Measurements from ENCODE around the gene ARMH2. TPM values are rescaled to one million over a fixed set of nuclear protein-coding genes. Genes with fewer than 3 reads are reported as not detected.

ARMH2 gene
- total RNA-seq, 1 donor from 2014 or later = 0.78 TPM

DNA sequence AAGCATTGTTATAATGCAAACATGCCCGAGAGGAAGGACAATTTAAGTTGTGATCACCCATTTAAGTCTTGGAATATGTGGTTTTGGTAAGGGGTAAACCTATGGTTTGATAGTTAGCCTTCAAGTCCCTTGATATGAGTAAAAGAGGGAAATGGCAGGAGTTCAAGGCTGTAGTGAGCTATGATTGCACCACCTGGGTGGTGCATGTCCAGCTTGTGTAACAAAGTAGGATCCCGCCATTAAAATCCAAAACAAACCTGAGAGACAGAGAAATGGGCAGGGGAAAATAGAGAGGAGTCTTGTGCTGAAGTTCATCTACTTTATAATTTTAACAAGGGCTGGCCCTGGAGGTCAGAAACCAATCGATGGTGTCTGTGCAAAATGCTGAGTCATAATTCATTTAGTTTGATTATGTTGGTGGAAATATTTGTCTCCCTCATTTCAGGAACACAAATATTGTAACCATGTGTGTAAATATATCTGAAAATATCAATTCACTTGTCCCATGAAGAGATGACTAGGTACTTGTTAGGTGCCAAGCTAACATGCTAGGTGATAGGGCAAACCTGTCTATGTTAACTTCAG, 23.2 kb upstream of the ARMH2 start:
- intact Hi-C loops (cut with micrococcal nuclease) = no loop called here

DNA sequence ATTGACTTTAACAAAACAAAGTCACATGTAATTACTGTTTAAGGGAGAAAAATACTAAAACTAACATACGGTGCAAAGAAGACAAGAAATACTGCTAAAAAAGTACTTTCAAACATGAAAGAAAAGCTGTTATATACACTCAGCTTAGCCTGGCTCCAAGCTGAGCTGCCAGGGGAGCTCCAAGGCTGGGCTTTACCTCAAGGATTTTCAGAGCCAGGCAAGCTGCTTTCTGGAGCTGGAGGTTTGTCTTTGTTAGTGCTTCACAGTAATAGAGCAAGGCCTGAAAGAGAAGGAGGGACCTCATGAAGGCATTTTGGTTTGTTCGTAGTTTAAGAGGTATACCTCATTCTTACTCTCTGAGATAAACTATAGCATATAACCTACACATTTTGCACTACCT, 19.6 kb upstream of the ARMH2 start:
- intact Hi-C loops (cut with micrococcal nuclease) = no loop called here

DNA sequence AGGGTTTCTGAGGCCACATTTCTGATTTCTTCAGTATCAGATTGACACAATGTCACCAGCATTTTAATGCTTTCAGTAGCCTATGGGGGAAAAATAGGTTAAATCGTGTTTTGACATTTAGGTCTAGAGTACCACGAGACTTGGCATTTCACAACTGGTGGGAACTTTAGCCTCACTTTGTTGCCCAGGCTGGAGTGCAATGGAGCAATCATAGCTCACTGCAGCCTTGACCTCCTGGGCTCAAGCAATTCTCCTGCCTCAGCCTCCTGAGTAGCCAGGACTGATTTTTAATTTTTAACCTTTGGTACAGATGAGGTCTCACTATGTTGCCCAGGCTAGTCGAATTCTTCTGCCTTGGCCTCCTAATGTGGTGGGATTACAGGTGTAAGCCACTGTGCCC, 11.0 kb upstream of the ARMH2 start:
- intact Hi-C loops (cut with micrococcal nuclease) = no loop called here

DNA sequence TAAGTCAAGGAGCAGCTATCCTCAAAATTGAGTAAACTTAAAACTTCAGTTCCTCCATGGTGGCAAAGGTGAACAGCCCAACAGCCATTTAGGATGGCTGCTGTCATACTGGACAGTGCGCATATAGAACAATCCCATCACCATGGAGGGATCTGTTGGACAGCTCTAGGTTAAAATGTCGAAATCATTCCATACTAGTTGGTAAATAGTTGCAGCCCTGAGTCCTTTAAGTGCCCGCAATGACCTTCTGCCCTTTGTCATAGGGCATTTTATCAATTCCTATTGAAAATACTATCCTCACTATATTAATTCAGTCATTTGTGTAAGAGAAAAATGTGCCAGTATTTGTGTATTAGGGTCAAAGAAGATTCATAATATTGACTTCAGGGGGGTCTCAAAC, 8.9 kb upstream of the ARMH2 start:
- intact Hi-C loops (cut with micrococcal nuclease) = no loop called here

DNA sequence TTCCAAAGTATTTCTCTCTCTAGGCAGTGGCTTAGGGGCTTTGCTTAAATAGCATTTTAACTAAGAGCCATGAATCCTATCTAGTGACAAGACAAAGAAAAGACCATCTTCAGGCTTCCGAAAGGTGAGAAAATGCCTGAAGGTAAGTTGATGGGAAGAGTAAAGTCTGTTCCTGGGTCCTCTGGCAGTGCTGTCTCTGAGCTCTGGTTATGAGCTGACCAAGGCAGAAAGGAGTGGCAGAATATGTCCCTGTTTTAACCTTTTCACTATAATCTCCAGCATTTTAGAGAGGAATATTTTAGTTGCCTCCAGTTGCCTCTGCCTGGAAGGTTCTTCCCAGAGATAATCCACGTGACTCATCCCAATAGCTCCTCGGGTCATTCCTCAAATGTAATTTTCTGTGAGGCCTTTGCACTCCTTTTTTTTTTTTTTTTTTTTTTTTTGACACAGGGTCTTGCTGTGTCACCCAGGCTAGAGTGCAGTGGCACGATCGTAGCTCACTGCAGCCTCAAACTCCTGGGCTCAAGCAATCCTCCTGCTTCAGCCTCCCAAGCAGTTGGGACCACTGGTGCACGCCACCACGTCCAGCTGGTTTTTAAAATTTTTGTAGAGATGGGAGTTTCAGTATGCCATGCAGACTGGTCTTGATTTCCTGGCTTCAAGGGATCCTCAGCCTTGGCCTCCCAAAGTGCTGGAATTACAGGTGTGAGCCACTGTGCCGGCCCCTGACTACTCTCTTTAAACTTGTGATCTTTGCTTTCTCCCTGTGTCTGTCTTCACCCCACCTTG, 3.7 kb upstream of the ARMH2 start:
- intact Hi-C loops (cut with micrococcal nuclease) = no loop called here

DNA sequence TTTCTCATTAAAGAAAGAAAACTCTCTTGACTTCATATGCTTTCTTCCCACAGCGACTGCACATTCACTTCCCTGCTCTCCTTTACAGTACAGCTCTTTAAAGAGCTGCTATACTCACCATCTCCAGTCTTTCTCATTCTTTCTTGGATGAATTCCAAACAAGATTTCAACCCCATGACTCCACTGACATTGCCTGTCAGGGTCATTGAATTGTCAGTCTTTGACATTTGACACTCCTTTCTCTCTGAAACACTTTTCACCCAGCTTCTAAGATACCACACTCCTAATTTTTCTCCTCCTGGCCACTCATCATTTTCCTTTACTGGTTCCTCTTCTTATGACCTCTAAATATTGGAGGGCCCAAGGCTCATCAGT, 811 bp upstream of the ARMH2 start:
- intact Hi-C loops (cut with micrococcal nuclease) = no loop called here

DNA sequence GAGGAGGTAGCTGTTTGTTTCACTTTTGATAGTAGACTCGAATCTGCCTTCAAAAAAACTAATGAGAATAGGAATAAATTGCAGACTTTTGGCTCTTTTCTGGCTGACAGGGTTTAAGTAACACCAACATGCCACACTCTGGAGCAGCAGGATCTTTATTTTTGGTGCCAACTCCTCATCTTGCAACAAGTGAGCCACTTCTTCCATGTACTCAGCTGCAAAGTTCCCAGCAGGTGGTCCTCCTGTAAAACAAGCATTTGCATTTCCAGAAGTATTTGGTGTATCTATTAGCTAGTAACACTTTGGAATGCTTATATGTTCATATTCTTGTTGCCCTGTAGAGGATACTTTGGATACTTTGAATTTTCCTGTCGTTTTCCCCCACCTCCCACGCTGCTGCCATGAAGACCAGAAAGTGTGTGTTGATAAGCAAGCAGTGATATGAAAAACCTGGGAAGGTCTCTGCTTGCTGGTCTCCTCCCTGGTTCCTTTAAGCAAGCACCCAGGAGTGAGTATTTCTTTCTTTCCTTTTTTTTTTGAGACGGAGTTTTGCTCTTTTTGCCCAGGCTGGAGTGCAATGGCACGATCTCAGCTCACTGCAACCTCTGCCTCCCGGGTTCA, 1.0 kb downstream of the ARMH2 start:
- intact Hi-C loops (cut with micrococcal nuclease) = no loop called here

DNA sequence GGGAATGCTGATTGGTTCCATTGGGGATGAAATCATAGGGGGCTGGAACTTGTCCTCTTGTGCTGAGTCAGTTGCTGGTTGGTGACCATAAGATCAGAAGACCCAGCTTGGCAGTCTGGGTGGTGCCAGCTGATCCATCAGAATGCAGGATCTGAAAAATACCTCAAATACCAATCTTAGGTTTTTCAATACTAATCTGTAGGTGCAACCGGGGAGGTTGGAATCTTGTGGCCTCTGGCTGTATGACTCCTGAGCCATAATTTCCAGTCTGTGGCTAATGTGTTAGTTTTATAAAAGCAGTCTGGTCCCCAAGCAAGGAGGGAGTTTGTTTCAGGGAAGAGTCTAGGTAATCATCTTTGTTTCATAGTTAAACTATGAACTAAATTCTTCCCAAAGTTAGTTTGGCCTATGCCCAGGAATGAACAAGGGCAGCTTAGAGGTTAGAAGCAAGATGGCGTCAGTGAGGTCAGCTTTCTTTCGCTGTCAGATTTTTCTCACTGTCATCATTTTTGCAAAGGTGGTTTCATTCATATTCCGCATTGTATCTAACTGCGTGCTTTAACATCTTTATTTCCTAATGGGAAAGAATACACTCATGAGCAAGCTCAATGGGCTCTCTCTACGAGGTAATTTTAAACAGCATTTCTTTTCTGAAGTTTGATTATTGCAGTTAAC, 2.0 kb downstream of the ARMH2 start:
- intact Hi-C loops (cut with micrococcal nuclease) = no loop called here

DNA sequence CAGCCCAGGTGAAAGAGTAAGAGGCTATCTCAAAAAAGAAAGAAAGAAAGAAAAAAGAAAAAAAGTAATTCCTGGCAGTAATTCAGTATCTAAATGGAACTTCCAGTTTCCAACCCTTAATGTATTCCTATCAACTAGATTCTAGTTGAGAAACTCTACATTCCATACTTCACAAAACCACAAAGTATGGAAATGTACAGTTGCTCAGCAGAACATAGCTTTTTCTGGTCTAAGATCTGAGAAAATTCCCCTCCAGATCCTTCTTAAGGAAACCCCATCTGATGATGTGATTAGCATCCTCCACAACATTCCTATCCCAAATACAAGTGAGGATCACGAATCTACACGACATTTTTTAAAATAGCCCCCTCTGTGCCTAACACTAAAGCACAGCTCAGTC, 3.6 kb downstream of the ARMH2 start:
- intact Hi-C loops (cut with micrococcal nuclease) = no loop called here

DNA sequence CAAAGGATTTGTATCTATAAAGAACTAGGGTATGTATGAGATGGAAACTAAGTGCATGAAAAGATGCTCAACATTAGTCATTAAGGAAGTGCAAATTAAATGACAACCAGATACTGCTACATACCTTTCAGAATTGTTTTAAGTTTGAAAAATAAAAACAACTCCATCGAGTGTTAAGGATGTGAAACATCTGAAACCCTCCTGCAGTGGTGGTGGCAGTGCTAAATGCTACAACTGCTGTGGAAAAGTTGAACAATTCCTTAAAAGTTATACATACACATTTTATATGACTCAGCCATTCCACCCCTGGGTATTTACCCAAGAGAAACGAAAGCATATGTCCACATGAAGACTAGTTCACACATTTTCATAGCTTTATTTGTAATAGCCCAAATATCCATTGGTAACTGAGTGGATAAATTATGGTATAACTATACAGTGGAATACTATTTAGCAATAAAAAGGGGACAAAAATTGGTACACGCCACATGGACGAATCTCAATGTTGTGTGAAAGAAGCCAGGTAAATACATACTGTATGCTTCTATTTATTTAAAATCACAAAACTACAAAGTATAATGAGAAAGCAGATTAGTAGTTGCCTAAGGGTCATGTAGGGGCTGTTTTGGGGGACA, 10.6 kb downstream of the ARMH2 start:
- intact Hi-C loops (cut with micrococcal nuclease) = no loop called here

DNA sequence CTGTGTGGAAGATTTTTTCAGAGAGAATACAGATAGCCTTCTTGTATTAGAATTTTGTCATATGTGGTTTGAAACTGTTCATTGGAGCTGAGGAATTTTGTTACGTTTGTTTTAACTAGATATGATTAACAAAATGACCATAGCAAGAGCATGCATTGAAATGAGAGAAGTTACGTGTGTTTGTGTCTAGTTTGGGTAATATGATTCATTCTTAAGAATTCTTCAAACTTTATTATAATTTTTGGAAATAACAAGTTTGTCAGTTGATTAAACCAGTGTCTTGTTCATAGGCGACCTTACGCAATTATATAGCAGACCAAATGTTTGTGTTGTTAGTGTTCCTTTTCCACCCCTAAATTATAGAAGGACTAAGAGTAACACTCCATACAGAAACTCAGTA, 18.5 kb downstream of the ARMH2 start:
- intact Hi-C loops (cut with micrococcal nuclease) = no loop called here

DNA sequence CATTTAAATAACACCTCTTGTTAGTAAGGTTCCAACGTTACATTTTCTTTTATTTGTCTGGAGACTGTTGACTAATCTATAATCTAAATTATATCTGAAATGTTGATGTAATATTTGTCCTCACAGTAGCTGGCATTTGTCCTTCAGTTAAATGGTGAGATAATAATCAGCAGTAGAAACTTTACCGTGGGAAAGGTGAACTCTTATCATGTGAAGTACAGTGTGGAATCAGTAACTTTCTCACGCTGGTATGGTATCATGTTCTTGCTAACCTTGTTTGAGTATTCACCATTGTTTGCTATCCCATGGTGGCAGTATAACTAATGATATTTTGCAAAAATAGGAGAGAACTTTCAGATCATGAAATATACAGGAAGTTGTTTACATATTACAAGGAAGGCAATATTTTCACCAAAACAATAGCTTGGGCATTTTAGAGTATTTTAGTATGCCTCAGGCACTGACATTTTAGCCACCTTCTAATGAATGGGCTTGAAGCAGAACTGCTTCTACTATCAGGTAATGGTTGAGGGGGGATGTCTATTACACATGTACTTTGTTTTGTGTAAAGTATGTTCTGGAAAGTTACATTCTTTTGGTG, 19.2 kb downstream of the ARMH2 start:
- intact Hi-C loops (cut with micrococcal nuclease) = no loop called here

DNA sequence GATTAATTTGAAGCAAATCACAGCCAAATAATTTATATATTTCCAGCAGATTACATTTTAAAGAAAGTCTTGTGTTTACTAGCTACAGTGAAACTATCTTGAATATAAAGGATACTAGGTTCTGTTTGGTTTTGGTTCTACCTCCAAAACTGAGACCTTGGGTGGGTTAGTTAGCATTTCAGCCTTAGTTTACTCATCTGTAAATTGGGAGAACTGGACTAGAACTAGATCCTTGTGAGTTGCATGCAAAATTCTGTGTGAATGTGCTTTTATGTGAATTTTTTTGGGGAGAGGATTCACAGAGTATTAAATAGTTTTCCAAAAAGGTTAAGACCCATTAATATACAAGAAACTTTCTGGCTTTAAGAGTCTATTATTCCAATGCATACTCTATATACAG, 19.8 kb downstream of the ARMH2 start:
- intact Hi-C loops (cut with micrococcal nuclease) = no loop called here

DNA sequence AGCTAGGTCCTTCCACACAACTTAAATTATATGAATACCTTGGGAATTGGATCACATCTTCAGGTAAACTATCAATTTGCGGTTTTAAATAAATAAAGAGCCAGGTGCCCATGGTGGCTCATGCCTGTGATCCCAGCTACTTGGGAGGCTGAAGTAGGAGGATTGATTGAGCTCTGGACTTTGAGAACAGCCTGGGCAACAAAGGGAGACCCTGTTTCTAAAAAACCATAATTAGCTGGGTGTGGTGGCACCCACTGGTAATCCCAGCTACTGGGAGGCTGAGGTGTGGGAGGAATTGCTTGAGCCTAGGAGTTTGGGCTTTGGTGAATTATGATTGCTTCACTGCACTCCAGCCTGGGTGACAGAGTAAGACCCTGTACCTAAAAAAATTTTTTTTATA, 20.6 kb downstream of the ARMH2 start:
- intact Hi-C loops (cut with micrococcal nuclease) = no loop called here

DNA sequence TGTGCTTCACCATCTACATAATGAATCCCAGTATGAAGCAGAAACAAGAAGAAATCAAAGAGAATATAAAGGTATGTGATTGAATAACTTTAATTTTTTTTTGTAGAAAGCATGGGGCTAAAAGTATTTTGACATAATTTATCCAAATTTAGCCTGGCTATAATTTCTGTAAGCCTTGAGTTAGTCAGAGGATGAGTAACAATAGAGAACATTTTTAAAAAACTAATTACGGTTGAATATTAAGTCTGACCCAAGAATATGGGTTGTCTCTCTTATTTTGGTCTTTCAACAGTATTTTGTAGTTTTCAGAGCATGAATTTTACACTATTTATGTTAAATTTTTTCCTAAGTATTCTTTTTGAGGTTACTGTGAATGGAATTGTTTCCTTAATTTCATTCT, 21.5 kb downstream of the ARMH2 start:
- intact Hi-C loops (cut with micrococcal nuclease) = no loop called here

DNA sequence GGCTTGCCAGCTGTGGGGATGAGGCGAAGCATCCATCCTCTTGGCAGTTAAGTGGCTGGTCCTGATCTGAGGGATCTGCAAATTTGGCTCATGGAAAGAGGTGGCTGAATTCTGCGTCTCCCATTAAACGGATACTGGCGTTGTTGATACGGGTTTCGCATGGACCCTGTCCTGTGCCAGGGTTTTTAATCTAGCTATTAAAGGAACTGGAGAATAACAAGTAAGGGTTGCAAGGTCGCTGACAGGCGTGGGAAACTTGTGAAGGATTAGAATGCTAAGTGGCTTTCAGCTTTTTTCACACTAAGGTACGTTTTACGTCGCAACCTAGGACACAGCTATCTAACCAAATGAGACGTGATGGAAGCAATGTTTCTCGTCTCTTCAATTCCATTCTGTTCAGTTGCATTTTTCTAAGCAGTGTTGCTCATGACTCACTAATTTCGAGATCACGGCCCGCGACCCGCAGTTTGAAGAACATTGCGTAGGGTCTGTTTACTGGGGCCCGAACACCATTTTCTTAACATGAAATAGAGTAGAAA, 23.1 kb downstream of the ARMH2 start:
- intact Hi-C loops (cut with micrococcal nuclease) = loop anchor here (1.0 to 2.0 kb wide), 6 partner anchors 81 to 243 kb away; partner anchors contain the start of genes KIAA0319 and TDP2

DNA sequence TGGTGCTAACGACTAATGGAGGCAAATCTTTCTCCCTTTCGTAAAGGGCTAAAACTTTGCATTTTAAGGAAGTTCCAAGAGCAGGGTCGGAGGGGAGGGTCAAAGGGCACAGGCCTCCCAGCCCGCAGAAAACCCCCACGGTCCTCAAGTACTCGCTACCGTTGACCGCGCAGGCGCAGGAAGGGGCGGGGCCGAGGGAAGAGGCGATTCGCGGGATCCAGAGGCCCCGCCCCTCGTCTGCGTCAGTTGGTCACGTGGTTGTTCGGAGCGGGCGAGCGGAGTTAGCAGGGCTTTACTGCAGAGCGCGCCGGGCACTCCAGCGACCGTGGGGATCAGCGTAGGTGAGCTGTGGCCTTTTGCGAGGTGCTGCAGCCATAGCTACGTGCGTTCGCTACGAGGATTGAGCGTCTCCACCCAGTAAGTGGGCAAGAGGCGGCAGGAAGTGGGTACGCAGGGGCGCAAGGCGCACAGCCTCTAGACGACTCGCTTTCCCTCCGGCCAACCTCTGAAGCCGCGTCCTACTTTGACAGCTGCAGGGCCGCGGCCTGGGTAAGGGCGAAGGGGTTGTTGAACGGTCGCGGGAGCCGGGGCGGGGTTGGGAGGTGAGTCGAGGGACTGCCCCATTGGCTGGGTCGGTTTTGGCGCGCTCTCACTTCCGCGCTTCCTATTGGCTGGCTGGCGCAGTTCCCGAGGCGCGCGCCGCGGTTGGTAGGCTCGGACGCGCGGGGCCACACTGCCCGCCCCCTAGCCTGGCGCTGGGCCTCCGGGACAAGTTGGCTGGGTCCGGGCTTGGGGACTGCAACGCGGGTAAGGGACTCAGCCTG, 23.8 kb downstream of the ARMH2 start, which contains the start of gene GMNN:
Gene GMNN, plus strand, starts transcription at position 242 of the 824 bp plus-strand sequence. CDS start 2,310 bp downstream, outside the sequence.
- intact Hi-C loops (cut with micrococcal nuclease) = loop anchor here (1.0 to 2.0 kb wide), 9 partner anchors 9 to 295 kb away; partner anchors contain the start of genes KIAA0319 and TDP2

DNA sequence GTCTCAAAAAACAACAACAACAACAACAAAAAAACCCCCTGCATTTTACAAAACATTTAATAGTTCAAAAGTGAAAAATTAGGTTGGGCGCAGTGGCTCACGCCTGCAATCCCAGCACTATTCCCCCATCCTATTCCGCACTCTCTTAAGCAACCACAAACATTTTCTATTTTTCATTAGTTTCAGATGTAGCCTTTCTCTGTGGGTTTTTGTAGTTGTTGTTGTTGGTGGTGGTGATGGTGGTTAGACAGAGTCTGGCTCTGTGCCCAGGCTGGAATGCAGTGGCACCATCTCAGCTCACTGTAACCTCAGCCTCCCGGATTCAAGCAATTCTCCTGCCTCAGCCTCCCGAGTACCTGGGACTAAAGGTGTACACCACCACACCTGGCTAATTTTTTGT, 30.4 kb downstream of the ARMH2 start:
- intact Hi-C loops (cut with micrococcal nuclease) = loop anchor here (10.0 kb wide), 1 partner anchor 484 kb away; no protein-coding TSS in a partner anchor

DNA sequence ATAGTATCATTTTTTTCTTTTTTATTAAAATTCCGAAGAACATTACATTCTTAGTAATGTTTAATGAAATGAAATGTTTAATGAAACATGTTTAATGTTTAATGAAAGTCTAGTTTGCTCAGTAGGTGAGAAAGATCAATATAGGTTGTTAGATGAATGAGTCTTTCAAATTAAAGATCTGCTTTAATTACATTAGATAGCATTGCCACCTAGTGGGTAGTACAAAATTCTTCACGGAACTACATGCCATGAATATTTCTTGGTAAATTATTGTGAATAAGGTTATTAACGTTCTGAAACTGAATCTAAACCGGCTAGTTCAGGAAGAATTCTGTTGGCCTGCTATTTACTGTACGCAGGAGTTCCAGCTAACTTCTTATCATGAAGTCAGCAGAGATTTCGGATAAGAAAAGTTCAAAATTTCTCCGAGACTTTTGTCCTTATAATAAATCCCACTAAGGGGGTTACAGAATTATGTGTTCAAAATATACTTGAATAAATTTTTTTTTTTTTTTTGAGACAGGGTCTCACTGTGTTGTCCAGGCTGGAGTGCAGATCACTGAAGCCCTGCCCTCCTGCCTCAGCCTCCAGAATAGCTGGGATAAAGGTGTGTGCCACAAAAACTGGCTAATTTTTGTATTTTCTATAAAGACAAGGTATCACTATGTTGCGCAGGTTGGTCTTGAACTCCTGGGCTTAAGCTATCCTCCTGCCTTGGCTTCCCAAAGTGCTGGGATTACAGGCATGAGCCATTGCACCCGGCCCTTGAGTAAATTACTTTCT, 31.8 kb downstream of the ARMH2 start:
- intact Hi-C loops (cut with micrococcal nuclease) = loop anchor here (1.0 to 10.0 kb wide), 8 partner anchors 7 to 482 kb away; partner anchors contain the start of gene GMNN
